Activated T-helper 17 cell treated with anti-CD3 and anti-CD28 coated beads, Interleukin-2, amount 50 U/mL, for 72 hours (primary cell): ENCODE results near the gene LZTR1. TPM values are rescaled to one million over a fixed set of nuclear protein-coding genes. Genes with fewer than 3 reads are reported as not detected.
"Not testable (repeated sequence)": the region's sequence is repeated elsewhere in the genome, so short reads cannot be mapped to it uniquely, and the experiment has no call there.

Source experiments
- ATAC-seq: fragments of 150-1000 bp; cut with Tn5 transposase; replicated peaks from 2 replicates; pipeline ENCODE4 v1.10.0; 2021; ENCODE audit warnings: mild to moderate bottlenecking, moderate library complexity
- H3K27ac Mint-ChIP-seq: one replicate; pipeline ENCODE4 v1.8.0; 2022; ENCODE audit warnings: mixed read lengths
- H3K27me3 Mint-ChIP-seq: one replicate; pipeline ENCODE4 v1.8.0; 2022; ENCODE audit warnings: mixed read lengths
- H3K36me3 Mint-ChIP-seq: one replicate; pipeline ENCODE4 v1.8.0; 2022; ENCODE audit warnings: low read depth, mild to moderate bottlenecking, mixed read lengths
- H3K4me1 Mint-ChIP-seq: one replicate; pipeline ENCODE4 v1.8.0; 2022; ENCODE audit warnings: mixed read lengths
- H3K4me3 Mint-ChIP-seq: one replicate; pipeline ENCODE4 v1.8.0; 2022; ENCODE audit warnings: mild to moderate bottlenecking, mixed read lengths
- H3K9me3 Mint-ChIP-seq: one replicate; pipeline ENCODE4 v1.8.0; 2022; ENCODE audit warnings: mixed read lengths
- total RNA-seq, 2 donors: library from RNA; stranded (reverse); gene quantifications; one replicate each; pipeline ENCODE4 v1.2.3, GENCODE V29; 2022

LZTR1 gene
- total RNA-seq: 10 to 100 TPM; 40.0 to 68.7 TPM

- Mint-ChIP-seq H3K27ac (peak within 1 kb of the TSS; percentile 96), H3K4me1 (peaks cover 31% of the 10 kb centered on the region), H3K36me3 (peaks cover 25% of the 10 kb centered on the region), H3K4me3 (peak within 1 kb of the TSS; percentile 94), H3K27me3 (no peaks in the 10 kb centered on the region), H3K9me3 (peaks cover 4% of the 10 kb centered on the region)
- ATAC-seq: peak; percentile 90
Measured at GRCh38 chr22:20981787-20982562, at the start of gene LZTR1. Gene LZTR1 (plus strand): TSS chr22:20982297. CDS start chr22:20982372, 75 bp downstream.

GRCh38 chr22:20933910-20934309 lies 48.2 kb upstream of the LZTR1 start:
- Mint-ChIP-seq H3K36me3 (peaks cover 86% of the 10 kb centered on the region), H3K4me3 (peak overlapping the region; percentile 10), H3K27me3 (no peaks in the 10 kb centered on the region), H3K9me3 (no peaks in the 10 kb centered on the region), H3K4me1 (peaks cover 42% of the 10 kb centered on the region), H3K27ac (no peak overlapping the region)
- no peak for ATAC-seq

GRCh38 chr22:20935049-20935448 lies 47.0 kb upstream of the LZTR1 start:
- not testable (repeated sequence) for H3K4me3 Mint-ChIP-seq, H3K27me3 Mint-ChIP-seq, H3K27ac Mint-ChIP-seq, H3K9me3 Mint-ChIP-seq, ATAC-seq
- H3K36me3 Mint-ChIP-seq: peaks cover 90% of the 10 kb centered on the region
- H3K4me1 Mint-ChIP-seq: peaks cover 43% of the 10 kb centered on the region

- peaks cover 51% of the 10 kb centered on the region for H3K4me1 Mint-ChIP-seq
- H3K27me3 Mint-ChIP-seq, H3K27ac Mint-ChIP-seq, ATAC-seq, H3K9me3 Mint-ChIP-seq: not testable (repeated sequence)
- peak overlapping the region; percentile 70 for H3K4me3 Mint-ChIP-seq
- H3K36me3 Mint-ChIP-seq: peaks cover 90% of the 10 kb centered on the region
Measured at GRCh38 chr22:20935780-20936539, 46.1 kb upstream of the LZTR1 start.

GRCh38 chr22:20937031-20937793 lies 44.9 kb upstream of the LZTR1 start:
- peak overlapping the region; percentile 70 for H3K4me3 Mint-ChIP-seq

GRCh38 chr22:20937794-20938671 lies 44.1 kb upstream of the LZTR1 start:
- H3K4me1 Mint-ChIP-seq: peaks cover 57% of the 10 kb centered on the region
- H3K36me3 Mint-ChIP-seq: peaks cover 96% of the 10 kb centered on the region
- ATAC-seq: no peak

More at GRCh38 chr22:20937031-20937793, 44.9 kb upstream of the LZTR1 start:
- Mint-ChIP-seq H3K9me3 (no peaks in the 10 kb centered on the region), H3K36me3 (peaks cover 96% of the 10 kb centered on the region), H3K27me3 (no peaks in the 10 kb centered on the region), H3K4me1 (peaks cover 57% of the 10 kb centered on the region), H3K27ac (peak overlapping the region; percentile 65)
- ATAC-seq: peak; percentile 19

GRCh38 chr22:20939457-20940185 lies 42.5 kb upstream of the LZTR1 start:
- H3K27me3 Mint-ChIP-seq, H3K27ac Mint-ChIP-seq, H3K9me3 Mint-ChIP-seq, H3K4me3 Mint-ChIP-seq, ATAC-seq: not testable (repeated sequence)
- peaks cover 54% of the 10 kb centered on the region for H3K4me1 Mint-ChIP-seq
- H3K36me3 Mint-ChIP-seq: peaks cover 96% of the 10 kb centered on the region

More at GRCh38 chr22:20937794-20938671, 44.1 kb upstream of the LZTR1 start:
- Mint-ChIP-seq H3K27me3 (no peaks in the 10 kb centered on the region), H3K9me3 (no peaks in the 10 kb centered on the region), H3K4me3 (peak overlapping the region; percentile 70), H3K27ac (no peak overlapping the region)

- Mint-ChIP-seq H3K36me3 (peaks cover 96% of the 10 kb centered on the region), H3K4me3 (no peak overlapping the region), H3K4me1 (peaks cover 54% of the 10 kb centered on the region), H3K9me3 (no peaks in the 10 kb centered on the region), H3K27me3 (no peaks in the 10 kb centered on the region), H3K27ac (no peak overlapping the region)
- no peak for ATAC-seq
Measured at GRCh38 chr22:20940186-20940651, 41.9 kb upstream of the LZTR1 start.

GRCh38 chr22:20940904-20941385 lies 41.2 kb upstream of the LZTR1 start:
- Mint-ChIP-seq H3K4me1 (peaks cover 61% of the 10 kb centered on the region), H3K4me3 (peak overlapping the region; percentile 6), H3K36me3 (peaks cover 96% of the 10 kb centered on the region), H3K27me3 (no peaks in the 10 kb centered on the region), H3K27ac (no peak overlapping the region), H3K9me3 (no peaks in the 10 kb centered on the region)
- no peak for ATAC-seq

GRCh38 chr22:20942203-20942902 lies 39.7 kb upstream of the LZTR1 start:
- not testable (repeated sequence) for H3K9me3 Mint-ChIP-seq, H3K27ac Mint-ChIP-seq, ATAC-seq, H3K27me3 Mint-ChIP-seq, H3K4me3 Mint-ChIP-seq
- Mint-ChIP-seq H3K4me1 (peaks cover 64% of the 10 kb centered on the region), H3K36me3 (peaks cover 95% of the 10 kb centered on the region)

GRCh38 chr22:20943104-20943933 lies 38.8 kb upstream of the LZTR1 start:
- H3K4me1 Mint-ChIP-seq: peaks cover 58% of the 10 kb centered on the region
- peaks cover 94% of the 10 kb centered on the region for H3K36me3 Mint-ChIP-seq
- H3K9me3 Mint-ChIP-seq: no peaks in the 10 kb centered on the region

GRCh38 chr22:20944042-20944441 lies 38.1 kb upstream of the LZTR1 start:
- H3K27ac Mint-ChIP-seq: no peak overlapping the region
- H3K27me3 Mint-ChIP-seq: no peaks in the 10 kb centered on the region
- no peak for ATAC-seq
- no peaks in the 10 kb centered on the region for H3K9me3 Mint-ChIP-seq
- H3K4me3 Mint-ChIP-seq: no peak overlapping the region
- H3K4me1 Mint-ChIP-seq: peaks cover 52% of the 10 kb centered on the region
- H3K36me3 Mint-ChIP-seq: peaks cover 94% of the 10 kb centered on the region

More at GRCh38 chr22:20943104-20943933, 38.8 kb upstream of the LZTR1 start:
- no peak overlapping the region for H3K27ac Mint-ChIP-seq
- no peak for ATAC-seq
- no peaks in the 10 kb centered on the region for H3K27me3 Mint-ChIP-seq
- H3K4me3 Mint-ChIP-seq: no peak overlapping the region
